Testis (tissue), 2 donors: Measurements from ENCODE around the gene PSMC4.

ENCODE experiments used
- POLR2A ChIP-seq: fragments of 450-650 bp; IDR thresholded peaks from one replicate; pipeline ENCODE4 v1.6.1; 2017; ENCODE audit warnings: antibody characterized with exemption, mild to moderate bottlenecking, moderate library complexity
- TF ChIP-seq, protein P1 (sequence below), 3 experiments: fragments of 450-650 bp in 2 of 3; fragments of 200-600 bp in 1 of 3; sonication (generic) in 1 of 3; IDR thresholded peaks; one replicate each; pipeline ENCODE4 v1.5.1; 2016 to 2019; ENCODE audit warnings: antibody characterized with exemption in 3 of 3, mild to moderate bottlenecking in 2 of 3, moderate library complexity in 1 of 3

DNA sequence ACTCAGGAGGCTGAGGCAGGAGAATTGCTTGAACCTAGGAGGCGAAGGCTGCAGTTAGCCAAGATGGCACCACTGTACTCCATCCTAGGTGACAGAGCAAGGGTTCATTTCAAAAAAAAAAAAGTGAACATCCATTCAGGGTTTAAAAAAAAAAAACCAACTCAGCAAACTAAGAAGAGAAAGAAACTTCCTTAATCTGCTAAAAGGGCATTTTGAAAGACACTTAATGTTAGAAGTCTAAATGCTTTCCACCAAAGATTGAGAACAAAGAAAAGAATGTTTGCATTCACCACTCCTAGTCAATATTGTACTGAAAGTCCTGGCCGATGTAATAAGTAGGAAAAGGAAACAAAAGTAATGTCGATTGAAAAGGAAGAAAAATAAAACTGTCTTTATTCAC, 7.1 kb upstream of the PSMC4 start:
- TF ChIP-seq POLR2A, result no peak
- TF ChIP-seq, protein P1, sequence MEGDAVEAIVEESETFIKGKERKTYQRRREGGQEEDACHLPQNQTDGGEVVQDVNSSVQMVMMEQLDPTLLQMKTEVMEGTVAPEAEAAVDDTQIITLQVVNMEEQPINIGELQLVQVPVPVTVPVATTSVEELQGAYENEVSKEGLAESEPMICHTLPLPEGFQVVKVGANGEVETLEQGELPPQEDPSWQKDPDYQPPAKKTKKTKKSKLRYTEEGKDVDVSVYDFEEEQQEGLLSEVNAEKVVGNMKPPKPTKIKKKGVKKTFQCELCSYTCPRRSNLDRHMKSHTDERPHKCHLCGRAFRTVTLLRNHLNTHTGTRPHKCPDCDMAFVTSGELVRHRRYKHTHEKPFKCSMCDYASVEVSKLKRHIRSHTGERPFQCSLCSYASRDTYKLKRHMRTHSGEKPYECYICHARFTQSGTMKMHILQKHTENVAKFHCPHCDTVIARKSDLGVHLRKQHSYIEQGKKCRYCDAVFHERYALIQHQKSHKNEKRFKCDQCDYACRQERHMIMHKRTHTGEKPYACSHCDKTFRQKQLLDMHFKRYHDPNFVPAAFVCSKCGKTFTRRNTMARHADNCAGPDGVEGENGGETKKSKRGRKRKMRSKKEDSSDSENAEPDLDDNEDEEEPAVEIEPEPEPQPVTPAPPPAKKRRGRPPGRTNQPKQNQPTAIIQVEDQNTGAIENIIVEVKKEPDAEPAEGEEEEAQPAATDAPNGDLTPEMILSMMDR (IDR thresholded peaks at IDR 0.05), result no peak
